HAP-1 (cell line): ENCODE data around the gene SYCP3.
A peak's percentile ranks its signal among the peaks of the same experiment; 100 is the strongest.

ENCODE experiments used
- DNase-seq, 2 experiments: peaks; one replicate each; pipeline ENCODE4 v3.0.0-alpha.2; 2016 to 2020; ENCODE audit warnings: low spot score in 2 of 2
- H3K27me3 ChIP-seq: fragments of 250-450 bp; sonication (Bioruptor Pico); 2 replicates; pipeline ENCODE4 v1.5.1; 2020; ENCODE audit warnings: low read depth, mild to moderate bottlenecking, moderate library complexity
- H3K36me3 ChIP-seq: fragments of 250-450 bp; sonication (Bioruptor Pico); replicated peaks from 2 replicates; pipeline ENCODE4 v1.5.1; 2020; ENCODE audit warnings: mild to moderate bottlenecking
- H3K4me1 ChIP-seq: fragments of 250-450 bp; sonication (Bioruptor Pico); 2 replicates; pipeline ENCODE4 v1.5.1; 2020; ENCODE audit warnings: mild to moderate bottlenecking
- H3K4me3 ChIP-seq: fragments of 250-450 bp; sonication (Bioruptor Pico); 2 replicates; pipeline ENCODE4 v1.5.1; 2020; ENCODE audit warnings: mild to moderate bottlenecking, moderate library complexity
- H3K9me3 ChIP-seq: fragments of 250-450 bp; sonication (Bioruptor Pico); 2 replicates; pipeline ENCODE4 v1.5.1; 2020; ENCODE audit warnings: mild to moderate bottlenecking, moderate library complexity
- in situ Hi-C: fragments of 300-500 bp; cut with MboI; formaldehyde crosslinking; loops from 3 replicates; pipeline ENCODE4 v1.14.3; 2020; ENCODE audit warnings: low sequenced_read_pairs, inconsistent platforms, mixed read lengths

SYCP3 gene

DNA sequence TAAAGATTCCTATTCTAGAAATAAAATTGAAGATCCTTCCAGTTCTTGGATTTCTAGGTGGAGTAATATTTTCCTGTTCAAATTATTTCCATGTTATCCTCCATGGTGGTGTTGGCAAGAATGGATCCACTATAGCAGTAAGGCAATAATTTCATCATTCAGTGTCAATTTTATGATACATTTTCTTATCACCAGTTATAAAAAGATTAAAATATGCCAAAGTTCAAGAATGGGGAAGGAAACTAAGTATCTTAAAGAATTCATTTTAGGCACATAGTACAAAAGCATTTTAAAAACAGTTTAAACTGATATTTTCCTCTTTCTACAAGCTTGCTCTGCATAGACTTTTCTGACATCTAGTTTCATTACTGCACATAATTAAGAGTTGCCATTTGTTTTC lies 19.1 kb downstream of the SYCP3 start:
- H3K27me3 ChIP-seq: no peaks in the 10 kb centered on the region
- no peaks in the 10 kb centered on the region for H3K9me3 ChIP-seq
- in situ Hi-C loops: no loop called here
- no peaks in the 10 kb centered on the region for H3K4me1 ChIP-seq
- DNase-seq: no peak
- H3K4me3 ChIP-seq: no peak overlapping the region
- peaks cover 30% of the 10 kb centered on the region for H3K36me3 ChIP-seq

DNA sequence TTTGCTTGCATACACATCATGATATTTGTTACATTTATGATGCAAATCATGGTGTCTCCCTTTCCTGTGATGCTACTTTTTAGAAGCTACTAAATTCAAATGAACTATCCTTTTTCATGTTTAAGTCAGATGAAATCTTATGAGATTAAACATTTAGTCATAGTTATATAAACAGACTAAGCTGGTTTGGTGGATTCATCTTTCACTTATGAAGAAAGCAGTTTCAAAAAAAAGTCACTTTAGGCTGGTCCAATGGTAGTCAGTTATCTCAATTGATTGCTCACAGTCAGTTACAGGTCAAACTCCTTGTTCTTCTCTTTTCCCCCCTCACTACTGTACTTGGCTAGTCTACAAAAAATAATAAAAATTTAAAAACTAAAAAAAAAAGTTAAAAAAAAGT lies 19.7 kb downstream of the SYCP3 start:
- no peak overlapping the region for H3K4me3 ChIP-seq
- DNase-seq: no peak
- in situ Hi-C loops: no loop called here
- peaks cover 30% of the 10 kb centered on the region for H3K36me3 ChIP-seq
- H3K27me3 ChIP-seq: no peaks in the 10 kb centered on the region
- no peaks in the 10 kb centered on the region for H3K9me3 ChIP-seq
- no peaks in the 10 kb centered on the region for H3K4me1 ChIP-seq

DNA sequence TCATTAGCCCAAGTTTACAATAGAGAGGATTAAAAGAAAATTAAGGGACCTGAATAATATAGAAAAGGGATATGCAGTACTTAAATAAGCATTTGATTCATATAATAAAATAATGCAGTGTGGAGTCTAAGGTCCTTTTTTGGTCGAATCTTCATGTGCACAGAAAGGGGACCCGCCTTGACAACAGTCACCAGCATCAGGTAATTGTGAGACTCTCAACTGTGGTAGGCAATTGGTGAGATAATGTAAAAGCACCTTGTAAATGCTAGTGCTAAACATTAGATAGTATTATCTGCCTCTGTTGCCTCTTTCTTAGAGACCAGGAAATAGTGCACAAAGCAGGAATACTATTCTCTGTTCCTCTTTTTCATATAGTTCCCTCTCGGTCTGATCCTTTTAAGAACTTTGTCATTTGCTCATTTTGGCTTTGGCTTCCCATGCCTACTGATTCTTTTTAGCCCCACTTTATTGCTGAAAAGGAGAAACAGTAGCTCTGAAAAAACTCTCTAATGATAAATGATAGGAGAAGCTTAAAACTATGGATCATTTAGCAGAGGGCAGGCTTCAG lies 24.3 kb downstream of the SYCP3 start:
- Histone ChIP-seq H3K36me3 (peaks cover 17% of the 10 kb centered on the region), H3K27me3 (no peaks in the 10 kb centered on the region), H3K9me3 (no peaks in the 10 kb centered on the region), H3K4me1 (peaks cover 2% of the 10 kb centered on the region), H3K4me3 (no peak overlapping the region)
- no peak for DNase-seq
- in situ Hi-C loops: no loop called here

DNA sequence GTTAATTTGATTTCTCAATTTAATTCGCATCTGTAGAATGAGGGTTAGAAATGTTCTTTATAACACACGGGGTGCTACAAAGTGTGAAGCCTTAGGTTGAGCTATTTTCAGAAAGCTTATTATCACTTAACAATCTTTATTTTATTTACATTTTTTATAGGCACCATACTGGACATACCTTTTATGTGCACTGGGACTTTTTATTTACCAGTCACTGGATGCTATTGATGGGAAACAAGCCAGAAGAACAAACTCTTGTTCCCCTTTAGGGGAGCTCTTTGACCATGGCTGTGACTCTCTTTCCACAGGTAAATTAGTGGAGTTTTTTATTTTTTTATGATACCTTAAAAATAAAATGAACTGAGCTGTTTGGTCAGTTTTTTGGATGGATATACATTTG lies 25.3 kb downstream of the SYCP3 start:
- Histone ChIP-seq H3K4me1 (peaks cover 2% of the 10 kb centered on the region), H3K36me3 (peaks cover 20% of the 10 kb centered on the region), H3K9me3 (no peaks in the 10 kb centered on the region), H3K27me3 (no peaks in the 10 kb centered on the region), H3K4me3 (no peak overlapping the region)
- DNase-seq: no peak
- in situ Hi-C loops: no loop called here

DNA sequence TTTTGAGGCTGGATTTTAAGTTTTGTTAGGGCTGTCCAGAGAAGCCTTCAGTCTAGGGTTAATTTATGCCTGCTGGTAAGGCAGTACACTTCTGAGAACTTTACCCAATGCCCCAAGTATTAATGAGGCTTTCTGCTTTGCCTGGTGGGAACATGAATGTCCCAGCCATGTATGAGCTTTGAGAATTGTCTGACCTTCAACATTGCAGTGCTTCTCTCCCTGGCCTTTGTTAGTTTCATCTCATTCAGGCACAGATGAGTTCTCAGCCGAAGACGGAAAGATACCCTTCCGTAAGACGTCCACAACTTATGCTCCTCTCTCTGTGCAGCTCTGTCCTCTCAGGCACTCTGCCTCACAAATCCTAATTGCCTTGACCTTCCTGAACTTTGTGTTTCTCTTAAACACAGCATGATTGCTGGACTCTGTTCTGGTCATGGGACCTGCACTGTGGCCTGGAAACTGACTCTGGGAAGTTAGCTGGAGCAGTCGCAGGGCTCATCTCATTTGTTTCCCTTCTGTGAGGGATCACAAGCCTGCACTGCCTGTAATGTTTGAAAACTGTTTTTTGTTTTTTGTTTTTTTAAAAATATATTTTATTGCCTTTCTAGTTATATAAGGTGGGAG lies 26.1 kb downstream of the SYCP3 start:
- peaks cover 2% of the 10 kb centered on the region for H3K4me1 ChIP-seq
- no peaks in the 10 kb centered on the region for H3K9me3 ChIP-seq
- no peak for DNase-seq
- in situ Hi-C loops: no loop called here
- peaks cover 24% of the 10 kb centered on the region for H3K36me3 ChIP-seq
- H3K4me3 ChIP-seq: no peak overlapping the region
- H3K27me3 ChIP-seq: no peaks in the 10 kb centered on the region

DNA sequence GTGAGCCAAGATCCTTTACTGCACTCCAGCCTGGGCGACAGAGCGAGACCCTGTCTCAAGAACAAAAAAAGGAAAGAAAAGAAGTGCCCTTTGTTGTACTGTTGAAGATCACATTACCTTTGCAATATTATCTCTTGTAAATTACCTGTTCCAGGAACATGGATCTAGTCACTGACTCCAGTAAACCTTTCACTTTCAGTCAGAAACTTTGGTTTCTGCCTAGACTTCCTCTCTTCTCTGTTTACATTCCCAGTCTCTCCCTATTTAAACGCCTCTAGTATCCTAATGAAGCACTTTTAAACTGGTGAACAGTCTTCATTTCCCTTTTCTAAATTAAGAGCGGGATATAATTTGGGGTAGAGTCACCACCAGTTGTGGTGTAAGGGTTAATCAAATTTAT lies 29.0 kb downstream of the SYCP3 start:
- no peak for DNase-seq
- H3K9me3 ChIP-seq: no peaks in the 10 kb centered on the region
- H3K27me3 ChIP-seq: no peaks in the 10 kb centered on the region
- in situ Hi-C loops: no loop called here
- H3K4me1 ChIP-seq: peaks cover 2% of the 10 kb centered on the region
- peaks cover 10% of the 10 kb centered on the region for H3K36me3 ChIP-seq
- H3K4me3 ChIP-seq: no peak overlapping the region

DNA sequence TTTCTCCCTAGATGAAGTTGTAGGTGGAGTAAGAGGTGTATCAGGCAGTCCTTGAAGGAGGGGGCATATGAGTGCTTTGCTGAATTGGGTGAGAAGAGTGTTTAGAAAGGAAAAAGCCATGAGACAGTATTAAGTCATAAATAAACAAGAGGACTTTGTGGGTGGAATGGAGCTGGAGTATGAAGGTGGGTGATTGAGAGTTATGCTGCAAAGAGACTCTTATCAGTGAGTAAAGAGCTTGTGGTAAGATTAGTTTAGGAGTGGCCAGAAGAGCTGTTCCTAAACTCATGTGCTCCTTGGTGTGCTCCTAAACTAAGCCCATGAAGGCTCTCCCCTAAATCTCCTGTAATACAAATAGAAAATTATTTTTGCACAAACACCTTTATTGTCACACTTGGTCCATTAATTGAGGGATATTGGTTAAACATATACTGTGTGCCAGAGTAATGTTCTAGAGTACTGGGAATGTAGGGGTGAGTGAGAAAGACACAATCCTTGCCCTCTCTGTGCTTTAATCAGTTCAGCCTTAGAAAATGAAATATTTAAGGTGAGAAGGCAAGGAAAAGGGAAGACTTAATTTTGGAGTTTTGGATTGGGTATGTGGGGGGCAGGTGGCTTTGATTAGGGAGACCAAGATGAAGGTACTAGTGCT lies 32.0 kb downstream of the SYCP3 start:
- in situ Hi-C loops: no loop called here
- H3K9me3 ChIP-seq: no peaks in the 10 kb centered on the region
- H3K36me3 ChIP-seq: peaks cover 17% of the 10 kb centered on the region
- no peaks in the 10 kb centered on the region for H3K27me3 ChIP-seq
- DNase-seq: no peak
- H3K4me1 ChIP-seq: peaks cover 9% of the 10 kb centered on the region
- H3K4me3 ChIP-seq: no peak overlapping the region

DNA sequence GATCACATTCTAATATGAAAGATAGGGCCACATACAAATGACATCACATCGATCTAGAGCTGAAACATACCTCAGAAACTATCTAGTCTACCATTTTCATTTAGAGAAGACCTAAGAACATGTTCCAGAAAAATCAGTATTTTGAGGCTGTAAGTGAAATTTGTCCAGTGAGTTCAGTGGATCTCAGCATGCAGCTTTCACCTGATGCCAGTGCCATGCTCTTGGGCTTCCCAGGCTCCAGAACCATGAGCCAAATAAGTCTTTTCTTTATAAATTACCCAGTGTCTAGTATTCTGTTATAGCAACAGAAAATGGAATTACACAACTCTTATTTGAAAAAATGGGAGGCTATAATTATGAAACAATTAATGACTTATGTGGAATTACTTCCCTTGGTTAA lies 32.9 kb downstream of the SYCP3 start:
- Histone ChIP-seq H3K4me1 (peaks cover 18% of the 10 kb centered on the region), H3K27me3 (no peaks in the 10 kb centered on the region), H3K36me3 (peaks cover 17% of the 10 kb centered on the region), H3K9me3 (no peaks in the 10 kb centered on the region), H3K4me3 (no peak overlapping the region)
- in situ Hi-C loops: no loop called here
- DNase-seq: no peak

DNA sequence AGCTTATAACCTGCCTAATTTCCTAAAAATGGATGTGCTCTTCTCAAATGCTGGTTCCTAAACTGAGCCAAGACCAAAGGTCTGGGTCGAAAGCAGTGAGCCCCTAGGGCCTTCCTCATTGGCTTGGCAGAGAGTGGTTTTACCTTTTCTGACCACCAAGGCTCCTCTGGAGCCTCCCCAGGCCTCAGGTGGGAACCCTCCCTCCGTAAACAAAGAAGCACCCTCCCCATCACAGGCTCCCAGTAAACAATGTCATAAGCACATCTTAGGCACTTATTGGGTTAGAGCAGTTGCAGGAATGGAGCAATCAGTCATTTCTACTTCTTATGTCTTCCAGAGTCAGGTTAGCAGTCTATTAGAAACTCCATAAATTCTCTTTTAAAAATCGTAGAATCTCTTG lies 35.8 kb downstream of the SYCP3 start:
- DNase-seq: no peak
- in situ Hi-C loops: no loop called here
- H3K36me3 ChIP-seq: peaks cover 7% of the 10 kb centered on the region
- no peak overlapping the region for H3K4me3 ChIP-seq
- H3K27me3 ChIP-seq: no peaks in the 10 kb centered on the region
- peaks cover 23% of the 10 kb centered on the region for H3K4me1 ChIP-seq
- H3K9me3 ChIP-seq: no peaks in the 10 kb centered on the region

DNA sequence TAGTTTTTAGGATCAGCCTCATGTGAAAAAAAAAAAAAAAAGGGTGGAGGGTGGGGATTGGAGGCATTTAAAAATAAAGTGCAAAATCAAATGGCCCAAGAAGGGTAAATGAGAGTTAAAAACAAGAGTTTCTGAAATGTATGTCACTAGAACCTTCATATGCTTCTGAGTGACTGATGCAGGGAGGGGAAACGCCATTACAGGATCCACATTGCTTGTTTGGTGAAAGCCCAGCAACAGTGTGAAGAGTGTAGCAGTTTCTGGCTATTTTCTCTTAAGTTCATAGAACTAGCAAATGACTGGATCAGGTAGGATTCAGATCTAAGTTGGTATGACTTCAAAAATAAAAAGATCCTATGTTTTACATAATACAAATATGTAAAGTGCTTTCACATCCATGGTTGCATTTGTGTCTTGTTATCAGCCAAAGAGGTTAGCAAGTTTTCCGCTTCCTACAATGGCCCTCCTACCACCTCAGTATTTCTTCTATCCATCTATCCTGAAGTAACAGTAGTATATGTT lies 38.9 kb downstream of the SYCP3 start:
- peak overlapping the region; percentile 0; the same call in 1 of the 2 replicates for H3K4me3 ChIP-seq

DNA sequence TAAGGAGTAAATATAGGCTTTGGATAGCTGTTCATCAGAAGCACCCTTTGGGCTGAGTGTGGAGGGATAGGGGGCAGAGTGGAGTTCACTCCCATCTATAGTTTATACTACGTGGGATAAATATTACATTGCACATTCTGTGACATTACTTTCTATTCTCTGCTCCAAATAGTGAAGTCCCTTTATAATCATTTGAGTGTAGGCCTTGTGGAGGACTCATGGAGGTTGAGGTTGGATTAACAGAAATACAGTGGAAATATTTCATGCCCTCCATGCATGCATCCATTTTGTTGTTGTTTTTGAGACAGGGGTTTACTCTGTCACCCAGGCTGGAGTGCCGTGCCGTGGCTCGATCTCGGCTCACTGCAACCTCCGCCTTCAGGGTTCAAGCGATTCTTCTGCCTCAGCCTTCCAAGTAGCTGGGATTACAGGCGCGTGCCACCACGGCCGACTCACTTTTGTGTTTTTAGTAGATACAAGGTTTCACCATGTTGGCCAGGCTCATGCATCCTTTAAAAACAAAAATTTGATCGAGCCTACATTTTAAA lies 40.4 kb downstream of the SYCP3 start:
- Histone ChIP-seq H3K36me3 (peaks cover 7% of the 10 kb centered on the region), H3K27me3 (no peaks in the 10 kb centered on the region), H3K4me1 (peaks cover 40% of the 10 kb centered on the region), H3K4me3 (peak overlapping the region; percentile 73), H3K9me3 (peaks cover 4% of the 10 kb centered on the region; the same call in 1 of the 2 replicates)
- DNase-seq: peak; percentile 29 to 44
- in situ Hi-C loops: loop anchor here (5.0 kb wide), 1 partner anchor 37 kb away; no protein-coding TSS in a partner anchor

More for the DNA sequence above, 38.9 kb downstream of the SYCP3 start:
- DNase-seq: no peak
- Histone ChIP-seq H3K9me3 (no peaks in the 10 kb centered on the region), H3K4me1 (peaks cover 35% of the 10 kb centered on the region), H3K27me3 (no peaks in the 10 kb centered on the region), H3K36me3 (peaks cover 7% of the 10 kb centered on the region)
- in situ Hi-C loops: no loop called here

DNA sequence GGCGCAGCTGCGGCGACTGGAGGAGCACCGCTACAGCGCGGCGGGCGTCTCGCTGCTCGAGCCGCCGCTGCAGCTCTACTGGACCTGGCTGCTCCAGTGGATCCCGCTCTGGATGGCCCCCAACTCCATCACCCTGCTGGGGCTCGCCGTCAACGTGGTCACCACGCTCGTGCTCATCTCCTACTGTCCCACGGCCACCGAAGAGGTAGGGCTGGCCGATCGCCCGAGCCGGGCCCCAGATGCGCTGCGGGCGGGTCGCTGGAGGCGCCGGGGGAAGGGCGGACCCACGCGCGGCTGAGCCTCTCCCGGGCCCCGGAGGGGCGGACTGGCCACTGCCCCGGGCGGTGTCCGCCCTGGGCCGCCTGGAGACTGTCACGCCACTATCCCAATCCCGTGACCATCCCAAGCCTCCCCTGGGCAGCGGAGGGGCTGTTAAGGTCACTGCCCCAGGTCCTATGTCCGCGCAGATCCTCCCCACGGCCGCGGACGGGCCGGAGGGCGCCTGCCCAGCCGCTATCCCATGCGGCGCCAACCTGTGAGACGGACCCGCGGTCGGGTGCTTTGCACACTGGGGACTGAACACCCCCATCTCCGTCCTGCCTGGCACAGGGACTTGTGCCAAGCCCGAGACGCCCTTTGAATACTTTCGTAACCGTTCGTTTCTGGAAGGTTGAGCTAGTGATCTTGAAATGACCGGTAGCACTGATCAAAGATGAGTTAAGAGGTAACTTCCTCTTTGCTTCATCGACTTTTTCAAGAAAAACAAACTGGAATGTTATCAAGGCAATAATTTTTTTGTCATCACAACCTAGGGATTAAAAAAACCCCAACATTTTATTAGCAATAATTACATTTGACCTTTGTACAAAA lies 41.1 kb downstream of the SYCP3 start:
- DNase-seq: peak; percentile 35 to 44
- Histone ChIP-seq H3K27me3 (no peaks in the 10 kb centered on the region), H3K36me3 (peaks cover 4% of the 10 kb centered on the region; the same call in 1 of the 2 replicates), H3K4me3 (peak overlapping the region; percentile 73), H3K9me3 (peaks cover 4% of the 10 kb centered on the region; the same call in 1 of the 2 replicates), H3K4me1 (peaks cover 40% of the 10 kb centered on the region)
- in situ Hi-C loops: loop anchor here (5.0 kb wide), 1 partner anchor 36 kb away; no protein-coding TSS in a partner anchor
